ENCODE results near the gene GNAO1.
A peak's percentile ranks its signal among the peaks of the same experiment; 100 is the strongest.

The GNAO1 gene

GRCh38 chr16:56198006-56198754 lies 6.9 kb downstream of the GNAO1 start:
- no peak for DNase-seq (ENCODE audit: low read depth in 2 of 2)

GRCh38 chr16:56198755-56199114 lies 7.4 kb downstream of the GNAO1 start:
- DNase-seq (ENCODE audit: low read depth in 2 of 2): no peak

- no peak for DNase-seq (ENCODE audit: low read depth in 2 of 2)
Measured at GRCh38 chr16:56199164-56199563, 7.9 kb downstream of the GNAO1 start.

GRCh38 chr16:56201030-56201429 lies 9.7 kb downstream of the GNAO1 start:
- no peak for DNase-seq (ENCODE audit: low read depth in 2 of 2)

- DNase-seq (ENCODE audit: low read depth in 2 of 2): peak in 1 of 2 experiments; percentile 15
Measured at GRCh38 chr16:56202036-56202435, 10.7 kb downstream of the GNAO1 start.

- DNase-seq (ENCODE audit: low read depth in 2 of 2): no peak
Measured at GRCh38 chr16:56203052-56203451, 11.8 kb downstream of the GNAO1 start.

GRCh38 chr16:56204816-56205215 lies 13.5 kb downstream of the GNAO1 start:
- DNase-seq (ENCODE audit: low read depth in 2 of 2): peak; percentile 26 to 36

- DNase-seq (ENCODE audit: low read depth in 2 of 2): no peak
Measured at GRCh38 chr16:56206951-56207350, 15.7 kb downstream of the GNAO1 start.

GRCh38 chr16:56207421-56207820 lies 16.1 kb downstream of the GNAO1 start:
- DNase-seq (ENCODE audit: low read depth in 2 of 2): no peak

GRCh38 chr16:56211435-56211981 lies 20.2 kb downstream of the GNAO1 start:
- DNase-seq (ENCODE audit: low read depth in 2 of 2): no peak

- DNase-seq (ENCODE audit: low read depth in 2 of 2): no peak
Measured at GRCh38 chr16:56212144-56212543, 20.9 kb downstream of the GNAO1 start.

- DNase-seq (ENCODE audit: low read depth in 2 of 2): no peak
Measured at GRCh38 chr16:56221995-56222394, 30.7 kb downstream of the GNAO1 start.

GRCh38 chr16:56222474-56222997 lies 31.2 kb downstream of the GNAO1 start:
- DNase-seq (ENCODE audit: low read depth in 2 of 2): no peak

GRCh38 chr16:56225017-56225742 lies 33.9 kb downstream of the GNAO1 start:
- no peak for DNase-seq (ENCODE audit: low read depth in 2 of 2)

- DNase-seq (ENCODE audit: low read depth in 2 of 2): no peak
Measured at GRCh38 chr16:56226187-56226586, 34.9 kb downstream of the GNAO1 start.

- DNase-seq (ENCODE audit: low read depth in 2 of 2): no peak
Measured at GRCh38 chr16:56226845-56227525, 35.7 kb downstream of the GNAO1 start.

GRCh38 chr16:56227936-56228335 lies 36.6 kb downstream of the GNAO1 start:
- no peak for DNase-seq (ENCODE audit: low read depth in 2 of 2)

- no peak for DNase-seq (ENCODE audit: low read depth in 2 of 2)
Measured at GRCh38 chr16:56228476-56228875, 37.2 kb downstream of the GNAO1 start.

GRCh38 chr16:56233795-56234566 lies 42.7 kb downstream of the GNAO1 start:
- no peak for DNase-seq (ENCODE audit: low read depth in 2 of 2)

GRCh38 chr16:56234737-56235136 lies 43.4 kb downstream of the GNAO1 start:
- DNase-seq (ENCODE audit: low read depth in 2 of 2): no peak

GRCh38 chr16:56237451-56237930 lies 46.2 kb downstream of the GNAO1 start:
- DNase-seq (ENCODE audit: low read depth in 2 of 2): peak in 1 of 2 experiments; percentile 1

Measured in fibroblast of skin of left biceps (primary cell).